ENCODE results near the gene PTCD2.
A peak's percentile ranks its signal among the peaks of the same experiment; 100 is the strongest.

Gene PTCD2, protein sequence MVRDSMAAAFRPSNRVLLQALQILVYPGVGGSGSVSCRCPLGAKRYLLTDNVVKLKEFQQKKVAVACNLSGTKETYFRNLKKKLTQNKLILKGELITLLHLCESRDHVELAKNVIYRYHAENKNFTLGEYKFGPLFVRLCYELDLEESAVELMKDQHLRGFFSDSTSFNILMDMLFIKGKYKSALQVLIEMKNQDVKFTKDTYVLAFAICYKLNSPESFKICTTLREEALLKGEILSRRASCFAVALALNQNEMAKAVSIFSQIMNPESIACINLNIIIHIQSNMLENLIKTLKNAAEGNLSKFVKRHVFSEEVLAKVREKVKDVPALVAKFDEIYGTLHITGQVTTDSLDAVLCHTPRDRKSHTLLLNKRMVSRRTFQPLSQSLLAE

DNA sequence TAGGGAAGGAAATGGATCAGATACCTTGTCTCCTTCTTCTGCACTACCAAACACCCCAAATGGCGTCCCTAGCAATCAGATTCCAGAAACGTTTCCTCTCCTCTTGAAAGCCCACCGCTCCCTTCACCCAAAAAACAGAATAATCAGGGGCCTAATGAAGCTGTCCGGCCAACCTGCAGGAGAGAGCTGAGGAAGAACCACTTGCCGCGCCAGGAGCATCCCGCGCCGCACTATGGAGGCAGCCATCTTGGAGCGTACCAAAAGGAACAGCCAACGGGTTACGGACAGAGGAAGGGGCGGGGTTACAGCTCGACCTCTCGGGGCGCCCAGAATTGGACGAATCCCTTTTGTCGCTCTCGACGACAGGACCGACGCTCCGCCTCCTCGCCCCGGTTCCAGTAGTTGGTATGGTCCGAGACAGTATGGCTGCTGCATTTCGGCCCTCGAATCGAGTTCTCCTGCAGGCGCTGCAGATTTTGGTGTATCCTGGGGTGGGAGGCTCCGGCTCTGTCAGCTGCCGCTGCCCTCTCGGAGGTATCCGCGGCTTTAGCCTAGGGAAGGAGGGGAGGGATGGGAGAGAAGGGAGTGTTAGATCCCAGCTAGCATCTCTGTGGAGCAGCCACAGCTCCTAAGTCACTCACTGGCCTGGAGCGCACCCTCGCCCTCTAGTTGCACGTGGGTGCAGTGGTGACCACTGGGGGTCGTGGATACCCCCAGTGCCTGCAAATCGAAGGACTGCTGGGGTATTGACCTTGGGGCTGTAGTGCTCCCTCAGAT, at the start of gene PTCD2, which contains the start of gene MRPS27:
Gene PTCD2 (plus strand): TSS at position 398 of the 777 bp plus-strand sequence. CDS start 10 bp downstream, at position 408.
Gene MRPS27 (minus strand): TSS at position 265 of the 777 bp plus-strand sequence. CDS start 19 bp downstream, at position 246.
- peak; percentile 76 to 95 for DNase-seq (ENCODE audit: low read depth in 1 of 2, low spot score in 1 of 2)

DNA sequence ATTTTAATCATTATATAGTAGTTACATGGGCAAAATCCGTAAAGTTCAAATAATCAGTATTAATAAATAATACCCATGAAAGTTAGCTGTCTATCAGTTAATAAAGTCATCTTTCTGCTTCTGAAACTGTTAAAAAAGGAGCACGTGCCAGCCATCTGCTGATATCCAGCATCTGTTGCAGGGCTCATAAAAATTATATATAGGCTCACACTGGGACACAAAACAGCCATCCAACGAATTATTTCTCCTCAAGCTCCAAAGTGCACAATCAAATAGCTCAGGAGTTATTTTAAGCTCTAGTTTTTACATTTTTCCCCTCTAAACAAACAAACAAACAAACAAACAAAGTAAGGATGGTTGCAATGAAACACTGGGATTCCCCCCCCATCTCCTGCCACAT, 48.5 kb upstream of the PTCD2 start:
- no peak for DNase-seq (ENCODE audit: low read depth in 1 of 2, low spot score in 1 of 2)

DNA sequence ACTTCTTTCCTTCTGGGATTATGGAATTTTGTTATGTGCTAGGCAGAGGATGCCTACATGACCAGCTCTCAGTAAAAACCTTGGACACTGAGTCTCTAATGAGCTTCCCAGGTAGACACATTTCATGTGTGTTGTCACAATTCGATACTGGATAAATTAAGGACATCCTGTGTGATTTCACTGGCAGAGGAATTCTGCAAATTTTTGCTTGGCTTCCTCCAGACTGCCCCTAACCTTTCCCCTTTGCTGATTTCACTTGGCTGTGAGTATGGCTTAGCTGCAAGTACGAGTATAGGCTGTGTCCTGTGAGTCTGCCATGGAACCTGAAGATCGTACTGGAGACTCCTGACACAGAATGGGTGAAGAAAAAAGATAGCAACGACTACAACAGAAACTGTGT, 47.8 kb upstream of the PTCD2 start:
- no peak for DNase-seq (ENCODE audit: low read depth in 1 of 2, low spot score in 1 of 2)

DNA sequence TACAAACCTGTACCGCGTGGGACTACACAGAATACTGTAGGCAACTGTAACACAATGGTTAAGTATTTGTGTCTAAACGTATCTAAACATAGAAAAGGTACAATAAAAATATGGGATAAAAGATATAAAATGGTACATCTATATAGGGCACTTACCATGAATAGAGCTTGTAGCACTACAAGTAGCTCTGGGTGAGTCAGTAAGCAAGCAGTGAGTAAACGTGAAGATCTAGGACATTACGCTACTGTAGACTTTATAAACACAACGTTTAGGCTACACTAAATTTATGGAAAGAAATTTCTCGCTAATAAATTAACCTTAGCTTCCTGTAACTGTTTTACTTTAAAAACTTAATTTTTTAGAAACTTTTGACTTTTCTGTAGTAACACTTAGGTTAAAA, 46.6 kb upstream of the PTCD2 start:
- no peak for DNase-seq (ENCODE audit: low read depth in 1 of 2, low spot score in 1 of 2)

DNA sequence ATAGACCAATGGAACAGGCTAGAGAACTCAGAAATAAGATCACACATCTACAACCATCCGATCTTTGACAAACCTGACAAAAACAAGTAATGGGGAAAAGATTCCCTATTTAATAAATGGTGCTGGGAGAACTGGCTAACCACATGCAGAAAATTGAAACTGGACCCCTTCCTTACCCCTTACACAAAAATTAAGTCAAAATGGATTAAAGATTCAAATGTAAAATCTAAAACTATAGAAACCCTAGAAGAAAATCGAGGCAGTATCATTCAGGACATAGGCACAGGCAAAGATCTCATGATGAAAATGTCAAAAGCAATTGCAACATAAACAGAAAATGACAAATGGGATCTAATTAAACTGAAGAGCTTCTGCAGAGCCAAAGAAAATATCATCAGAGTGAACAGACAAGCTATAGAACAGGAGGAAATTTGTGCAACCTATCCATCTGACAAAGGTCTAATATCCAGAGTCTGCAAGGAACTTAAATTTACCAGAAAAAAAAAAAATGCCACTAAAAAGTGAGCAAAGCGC, 43.9 kb upstream of the PTCD2 start:
- no peak for DNase-seq (ENCODE audit: low read depth in 1 of 2, low spot score in 1 of 2)

DNA sequence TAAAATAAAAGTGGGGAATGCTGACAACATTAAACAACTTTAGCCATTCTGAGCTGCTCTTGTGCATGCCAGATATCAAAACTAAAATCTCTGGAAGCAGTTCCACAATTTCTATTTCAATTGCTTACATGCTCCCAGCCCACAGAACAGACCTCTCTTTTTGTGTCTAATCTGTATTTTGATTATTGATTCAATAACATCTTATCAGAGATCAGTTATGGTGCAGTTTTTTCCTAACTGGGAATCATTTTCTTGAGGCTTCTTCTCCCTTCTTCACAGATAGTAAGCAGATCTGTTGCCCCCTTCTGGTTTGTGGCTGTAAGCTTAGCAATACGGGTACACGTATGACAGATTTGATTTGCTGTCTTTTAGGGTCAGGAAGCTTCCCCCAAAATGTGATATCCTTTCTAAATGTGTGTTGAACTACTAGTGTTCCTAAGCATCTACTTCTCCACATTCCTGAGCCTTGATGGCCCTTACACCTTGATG, 39.5 kb upstream of the PTCD2 start:
- DNase-seq (ENCODE audit: low read depth in 1 of 2, low spot score in 1 of 2) = no peak

DNA sequence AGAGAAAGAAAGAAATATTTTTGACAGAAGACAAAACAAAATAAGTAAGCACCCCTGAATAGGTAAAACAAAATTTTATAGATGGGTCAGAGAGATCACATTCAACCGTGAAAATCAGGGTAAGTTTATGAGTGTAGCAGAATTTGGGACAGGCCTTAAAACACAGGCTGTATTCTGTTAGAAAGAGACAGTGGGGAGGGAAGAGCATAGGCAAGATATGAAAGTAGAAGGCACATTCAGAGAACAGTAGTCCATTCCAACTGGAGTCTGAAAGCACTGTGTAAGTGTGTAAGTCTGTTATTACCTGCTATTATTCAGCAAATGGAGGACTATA, 38.8 kb upstream of the PTCD2 start:
- DNase-seq (ENCODE audit: low read depth in 1 of 2, low spot score in 1 of 2) = no peak

DNA sequence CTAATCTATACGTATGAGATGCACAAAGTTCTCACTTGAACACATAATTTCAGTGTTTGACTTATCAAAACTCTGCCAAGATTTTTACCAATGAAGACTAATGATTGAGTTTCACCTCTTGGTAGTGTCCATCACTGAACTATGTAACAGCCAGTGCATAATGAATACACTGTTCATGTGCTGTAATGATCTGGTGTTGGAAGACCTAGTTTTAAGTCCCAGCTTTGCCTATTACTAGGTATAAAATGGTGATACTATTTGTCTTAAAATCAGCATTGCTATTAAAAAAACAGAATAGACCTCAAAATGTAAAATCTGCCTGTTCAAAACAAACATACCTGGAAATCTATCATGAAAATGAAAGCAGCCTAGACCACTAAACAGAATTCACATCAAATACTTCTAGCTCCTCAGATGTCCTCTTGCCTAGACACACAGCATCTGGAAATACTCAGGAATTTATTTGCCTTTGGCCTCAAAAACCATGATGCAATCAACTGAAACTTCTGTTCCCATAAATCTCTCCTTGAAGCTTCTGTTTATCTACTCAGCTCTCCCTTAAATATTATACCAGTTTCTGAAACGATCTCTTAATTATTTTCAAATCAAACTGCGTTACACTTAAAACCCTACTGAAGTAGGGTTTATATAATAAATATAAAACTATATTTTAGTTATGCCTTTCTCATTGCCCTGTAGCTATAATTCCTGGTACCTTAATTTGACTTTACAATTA, 38.2 kb upstream of the PTCD2 start:
- DNase-seq (ENCODE audit: low read depth in 1 of 2, low spot score in 1 of 2) = no peak

DNA sequence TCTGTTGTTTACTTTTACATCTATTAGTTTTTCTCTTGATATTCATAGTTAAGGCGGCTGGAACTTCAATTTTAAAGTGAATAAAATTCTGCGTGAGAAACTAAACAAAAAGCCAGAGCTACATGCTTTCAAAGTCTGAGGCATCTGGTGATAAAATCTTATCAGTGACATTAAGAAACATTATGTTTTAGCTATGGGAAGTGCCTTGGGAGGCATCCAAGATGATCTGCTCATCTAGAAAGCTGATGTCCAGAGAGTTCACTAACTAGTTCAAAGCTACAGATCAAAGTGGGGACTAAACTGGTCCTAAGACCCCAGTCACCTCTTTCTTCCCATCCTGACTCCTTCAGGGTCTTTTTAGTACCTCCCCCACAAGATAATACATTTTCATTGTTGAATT, 37.3 kb upstream of the PTCD2 start:
- DNase-seq (ENCODE audit: low read depth in 1 of 2, low spot score in 1 of 2) = no peak

DNA sequence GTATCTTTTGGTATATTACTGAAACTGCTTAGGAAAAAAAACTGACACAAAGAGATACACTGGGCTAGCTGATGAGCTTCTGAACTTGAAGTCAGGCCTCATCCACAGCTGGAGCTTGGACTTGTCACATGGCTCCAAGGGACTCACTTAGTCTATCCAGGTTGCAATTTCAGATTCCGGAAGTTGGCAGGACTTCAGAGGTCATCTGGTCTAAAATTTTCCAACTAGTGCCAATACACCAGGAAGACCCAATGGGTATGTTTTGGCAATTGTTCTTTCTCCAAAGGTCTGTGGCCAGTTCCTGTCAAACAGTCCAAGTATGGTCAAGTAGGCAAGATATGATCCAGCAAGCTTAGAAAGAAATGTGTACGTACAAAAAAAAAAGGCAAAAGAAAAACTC, 36.8 kb upstream of the PTCD2 start:
- DNase-seq (ENCODE audit: low read depth in 1 of 2, low spot score in 1 of 2) = no peak

DNA sequence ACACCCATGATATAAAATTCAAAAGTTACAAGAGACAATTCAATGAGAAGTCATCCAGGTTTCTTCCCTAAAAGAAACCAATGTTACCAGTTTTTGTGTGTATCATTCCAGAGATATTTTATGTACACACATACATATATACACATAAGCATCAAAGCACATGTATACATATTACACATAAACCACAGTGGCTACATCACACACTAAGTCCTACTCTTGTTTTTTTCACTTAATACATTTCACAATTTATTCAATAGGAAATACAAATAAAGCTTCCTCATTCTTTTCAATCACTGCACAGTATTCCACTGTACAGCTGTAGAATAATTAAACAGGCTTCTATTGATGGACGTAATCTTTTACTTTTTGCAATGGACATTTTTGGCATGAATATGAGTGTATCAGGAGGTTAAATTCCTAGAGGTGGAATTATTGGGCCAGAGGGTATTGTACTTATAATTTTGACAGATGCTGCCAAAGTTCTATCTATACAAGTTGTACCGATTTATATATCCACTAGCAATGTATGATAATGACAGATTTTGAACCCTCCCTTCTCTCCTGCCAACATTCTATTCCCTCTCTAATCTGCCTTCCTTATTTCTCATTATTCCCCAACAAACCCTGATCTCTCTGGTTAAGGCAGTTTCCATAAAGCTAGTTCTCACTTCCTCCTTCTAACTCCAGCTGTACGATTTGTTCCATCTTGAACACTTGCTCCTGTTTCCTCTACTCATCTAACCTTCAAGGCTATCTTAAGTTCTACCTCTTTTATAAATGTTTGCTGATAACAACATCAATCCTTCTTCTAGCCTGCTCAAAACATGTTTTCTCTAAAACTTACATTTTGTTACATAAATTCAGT, 35.4 kb upstream of the PTCD2 start:
- DNase-seq (ENCODE audit: low read depth in 1 of 2, low spot score in 1 of 2) = no peak

DNA sequence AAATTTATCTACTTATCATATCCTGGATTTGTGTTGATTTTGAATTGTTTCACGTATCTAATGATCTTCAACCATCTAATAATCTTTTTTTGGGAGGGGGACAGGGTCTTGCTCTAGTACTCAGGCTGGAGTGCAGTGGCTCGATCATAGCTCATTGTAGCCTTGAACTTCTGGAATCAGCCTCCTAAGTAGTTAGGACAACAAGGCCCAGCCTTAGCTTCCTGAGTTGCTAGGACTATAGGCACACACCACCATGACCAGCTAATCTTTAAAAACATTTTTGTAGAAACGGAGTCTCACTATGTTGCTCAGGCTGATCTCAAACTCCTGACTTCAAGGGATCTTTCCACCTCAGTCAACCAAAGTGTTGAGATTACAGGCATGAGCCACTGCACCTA, 34.8 kb upstream of the PTCD2 start:
- no peak for DNase-seq (ENCODE audit: low read depth in 1 of 2, low spot score in 1 of 2)

DNA sequence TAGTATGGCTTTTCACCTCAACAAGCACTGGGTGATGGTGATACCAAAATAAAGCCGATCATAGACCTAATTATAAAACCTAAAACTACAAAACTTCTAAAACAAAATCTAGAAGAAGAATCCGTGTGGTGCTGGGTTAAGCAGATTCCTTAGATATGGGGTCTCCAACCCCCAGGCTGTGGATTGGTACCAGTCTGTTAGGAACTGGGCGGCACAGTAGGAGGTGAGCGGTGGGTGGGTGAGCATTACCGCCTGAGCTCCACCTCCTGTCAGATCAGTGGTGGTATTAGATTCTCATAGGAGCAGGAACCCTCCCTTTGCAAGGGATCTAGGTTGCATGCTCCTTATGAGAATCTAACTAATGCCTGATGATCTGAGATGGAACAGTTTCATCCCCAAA, 33.4 kb upstream of the PTCD2 start:
- no peak for DNase-seq (ENCODE audit: low read depth in 1 of 2, low spot score in 1 of 2)

DNA sequence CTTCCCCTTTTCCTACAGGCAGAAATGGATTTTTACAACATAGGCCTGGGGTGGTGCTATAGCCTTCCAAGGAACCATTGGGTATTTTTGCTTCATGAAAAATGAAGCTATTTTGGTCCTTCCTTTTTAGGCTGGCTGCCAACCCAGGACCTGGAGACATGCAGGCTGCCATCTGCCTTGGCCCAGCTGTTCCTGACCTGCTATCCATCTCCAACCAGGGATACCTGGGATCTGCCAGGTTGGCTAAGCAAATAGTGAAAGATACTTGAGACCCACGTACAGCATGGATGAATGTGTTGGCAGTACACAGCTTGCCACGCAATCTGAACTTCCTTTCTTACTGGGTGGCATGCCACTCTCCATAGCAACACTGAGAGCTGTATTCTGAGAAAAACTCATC, 31.2 kb upstream of the PTCD2 start:
- DNase-seq (ENCODE audit: low read depth in 1 of 2, low spot score in 1 of 2) = no peak

DNA sequence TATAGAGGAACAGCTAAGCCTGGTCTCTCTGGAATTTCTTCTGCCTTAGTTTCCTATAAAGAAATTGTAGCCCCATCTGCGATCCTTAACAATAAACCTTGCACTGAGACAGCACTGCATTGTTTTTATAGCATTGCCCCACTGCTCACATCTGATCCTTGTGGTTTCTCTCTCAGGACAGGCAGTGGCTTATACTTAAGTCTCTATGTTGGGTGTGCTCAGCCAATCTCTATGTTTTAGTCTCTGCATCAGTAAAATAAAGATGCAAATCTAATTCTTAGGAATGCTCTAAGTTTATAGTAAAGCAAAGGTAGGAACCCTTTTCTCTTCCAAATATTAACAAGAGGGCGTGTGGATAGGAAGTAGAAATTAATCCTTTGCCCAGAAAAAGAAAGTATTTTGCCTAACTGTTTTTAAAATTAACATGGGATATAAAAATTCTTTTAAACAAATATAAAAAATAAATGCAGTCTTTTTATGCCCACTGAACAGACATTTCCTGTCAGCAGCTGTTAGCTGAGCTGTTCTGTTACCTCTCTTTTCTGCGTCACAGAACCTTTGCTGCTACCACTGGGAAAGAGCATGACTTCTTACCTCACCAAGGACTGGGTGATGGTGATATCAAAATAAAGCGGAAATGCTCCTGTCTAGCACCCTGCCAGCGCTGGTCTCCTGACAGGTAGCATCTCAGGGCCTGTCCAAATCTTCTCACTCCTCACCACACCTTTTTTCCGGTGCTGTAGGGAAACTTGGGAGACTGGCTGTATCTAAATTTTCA, 29.6 kb upstream of the PTCD2 start:
- no peak for DNase-seq (ENCODE audit: low read depth in 1 of 2, low spot score in 1 of 2)

DNA sequence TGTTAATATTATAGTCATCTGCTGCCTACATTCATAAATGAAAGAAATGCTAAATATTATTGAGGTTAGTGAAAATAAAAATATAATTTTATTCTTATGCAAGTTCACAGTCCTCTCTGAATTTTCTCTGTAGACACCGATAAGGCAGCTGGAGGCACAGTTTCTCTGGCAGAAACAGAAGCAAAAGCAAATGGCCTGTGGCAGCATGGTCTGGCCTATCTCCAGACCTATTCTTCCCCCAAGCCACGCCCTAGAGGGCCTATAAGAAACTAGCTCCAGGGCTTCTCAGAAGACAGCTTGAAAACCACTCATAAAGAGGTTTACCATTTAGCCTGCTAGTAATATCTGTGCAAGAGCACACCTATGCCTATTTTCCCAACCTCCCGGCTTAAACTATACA, 28.6 kb upstream of the PTCD2 start:
- no peak for DNase-seq (ENCODE audit: low read depth in 1 of 2, low spot score in 1 of 2)

DNA sequence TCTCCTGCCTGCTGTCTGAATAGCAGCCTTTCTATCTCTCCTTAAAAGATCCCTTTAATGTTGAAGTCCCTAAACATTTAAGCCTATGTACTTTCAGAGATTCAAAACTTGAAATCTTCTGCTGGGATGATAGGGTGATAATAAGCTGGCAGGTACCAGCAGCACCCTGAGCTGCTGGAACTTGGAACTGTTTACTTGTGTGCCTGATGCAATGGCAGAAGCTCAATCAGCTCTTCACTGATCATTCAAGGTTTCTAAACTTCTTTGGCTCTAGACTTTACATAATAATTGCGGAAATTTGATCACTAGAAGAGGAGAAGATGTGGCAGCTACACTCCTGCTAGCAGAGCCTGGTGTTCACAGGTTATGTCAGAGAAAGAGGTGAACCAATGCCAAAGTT, 27.8 kb upstream of the PTCD2 start:
- DNase-seq (ENCODE audit: low read depth in 1 of 2, low spot score in 1 of 2) = no peak

DNA sequence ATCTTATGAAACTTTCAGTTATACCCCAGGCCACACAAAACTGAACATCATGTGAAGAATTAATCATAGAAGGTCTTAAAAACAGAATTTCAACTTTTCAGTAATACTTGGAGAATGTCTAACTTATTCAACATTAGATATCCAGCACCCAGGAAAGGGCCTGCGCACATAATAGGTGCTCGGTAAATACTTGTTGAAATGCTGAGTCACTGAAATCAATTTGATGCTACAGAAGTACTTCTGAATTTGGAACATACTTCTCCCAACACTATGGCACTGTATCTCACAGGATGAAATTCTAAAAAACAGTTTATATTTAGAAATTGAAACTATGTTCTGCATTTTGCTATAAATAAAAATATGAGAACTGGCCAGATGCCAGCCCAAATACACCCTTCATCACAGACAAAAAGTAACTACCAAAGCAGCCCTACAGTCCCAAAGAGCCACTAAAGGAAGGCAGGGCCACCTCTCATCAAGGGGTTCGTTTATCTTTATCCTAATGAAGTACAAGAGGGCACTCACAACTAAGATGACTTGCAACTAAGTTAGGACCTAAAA, 26.6 kb upstream of the PTCD2 start:
- no peak for DNase-seq (ENCODE audit: low read depth in 1 of 2, low spot score in 1 of 2)

DNA sequence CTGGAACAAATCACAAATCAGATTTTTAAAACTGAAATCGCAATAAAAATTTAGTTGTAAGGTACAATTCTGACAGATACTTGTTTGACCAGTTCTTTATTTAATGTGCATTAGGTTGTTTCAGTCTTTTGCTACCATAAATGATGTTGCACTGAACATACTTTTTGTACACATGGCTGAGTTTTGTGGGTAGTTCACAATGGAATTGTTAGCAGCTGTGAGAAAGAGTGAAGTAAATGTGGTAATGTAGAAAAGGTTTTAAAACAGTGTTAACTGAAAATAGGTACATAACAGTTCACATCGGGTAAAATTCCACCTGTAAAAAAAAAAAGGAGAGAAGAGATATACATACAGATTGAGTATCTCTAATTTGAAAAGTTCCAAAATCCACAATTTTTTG, 25.7 kb upstream of the PTCD2 start:
- DNase-seq (ENCODE audit: low read depth in 1 of 2, low spot score in 1 of 2) = no peak

Data from activated CD4-positive, alpha-beta T cell treated with anti-CD3 and anti-CD28 coated beads, Interleukin-2, amount 50 U/mL, for 24 hours (primary cell).